Naive thymus-derived CD4-positive, alpha-beta T cell (primary cell): ENCODE measurements around the gene CLIC4. TPM values are rescaled to one million over a fixed set of nuclear protein-coding genes. Genes with fewer than 3 reads are reported as not detected.

ENCODE experiments used
- ATAC-seq: fragments of 150-1000 bp; cut with Tn5 transposase; 2 replicates; pipeline ENCODE4 v1.10.0; 2021; ENCODE audit warnings: mild to moderate bottlenecking, moderate library complexity
- CTCF ChIA-PET: fragments of 350-600 bp; sonication (Branson Sonifier 250); formaldehyde crosslinking; loops from one replicate; lab custom pipeline; 2021; ENCODE audit warnings: antibody characterized with exemption; lab: Charles Lee
- POLR2A ChIA-PET: fragments of 350-600 bp; sonication (Branson Sonifier 250); formaldehyde crosslinking; loops from one replicate; lab custom pipeline; 2021; ENCODE audit warnings: antibody characterized with exemption, inconsistent platforms; lab: Charles Lee
- DNase-seq, 9 donors: peaks; one replicate each; pipeline versions ENCODE4 v3.0.0 to v3.0.0-alpha.2; 2020 to 2022; ENCODE audit warnings: mixed read lengths in 1 of 9
- H3K27ac ChIP-seq: one replicate; pipeline ENCODE4 v1.7.0; 2013; ENCODE audit warnings: mild to moderate bottlenecking, low read depth, low read length, moderate library complexity
- H3K27me3 ChIP-seq, 2 donors: one replicate each; pipeline ENCODE4 v1.7.0; 2013; ENCODE audit warnings: low read length in 2 of 2, mild to moderate bottlenecking in 2 of 2, moderate library complexity in 2 of 2; ENCODE audit not compliant: control insufficient read depth in 2 of 2, insufficient read depth in 2 of 2
- H3K36me3 ChIP-seq, 3 experiments: 1 replicate in 2 of 3; 2 replicates in 1 of 3; pipeline ENCODE4 v1.7.0; 2013; ENCODE audit warnings: low read length in 3 of 3, mild to moderate bottlenecking in 3 of 3, moderate library complexity in 1 of 3; ENCODE audit not compliant: insufficient read depth in 3 of 3, control insufficient read depth in 2 of 3
- H3K4me1 ChIP-seq, 2 donors: one replicate each; pipeline ENCODE4 v1.7.0; 2013; ENCODE audit warnings: low read length in 2 of 2, mild to moderate bottlenecking in 2 of 2, moderate library complexity in 1 of 2; ENCODE audit not compliant: control insufficient read depth in 2 of 2, insufficient read depth in 2 of 2
- H3K4me3 ChIP-seq: 2 replicates; pipeline ENCODE4 v1.7.0; 2013; ENCODE audit warnings: mild to moderate bottlenecking, low read length
- H3K9me3 ChIP-seq, 3 experiments: 1 replicate in 2 of 3; 2 replicates in 1 of 3; pipeline ENCODE4 v1.7.0; 2013; ENCODE audit warnings: low read length in 3 of 3; ENCODE audit not compliant: control insufficient read depth in 2 of 3
- H3K27ac Mint-ChIP-seq, 9 donors: one replicate each; pipeline ENCODE4 v1.8.0; 2020 to 2022; ENCODE audit warnings: mixed read lengths in 9 of 9, mild to moderate bottlenecking in 8 of 9, moderate library complexity in 5 of 9, inconsistent platforms in 2 of 9
- H3K27me3 Mint-ChIP-seq, 5 donors: one replicate each; pipeline ENCODE4 v1.8.0; 2021 to 2022; ENCODE audit warnings: mixed read lengths in 5 of 5, mild to moderate bottlenecking in 1 of 5
- H3K36me3 Mint-ChIP-seq, 5 donors: one replicate each; pipeline ENCODE4 v1.8.0; 2020 to 2022; ENCODE audit warnings: mixed read lengths in 5 of 5, mild to moderate bottlenecking in 3 of 5, inconsistent platforms in 1 of 5
- H3K4me1 Mint-ChIP-seq, 7 donors: one replicate each; pipeline ENCODE4 v1.8.0; 2020 to 2022; ENCODE audit warnings: mixed read lengths in 7 of 7, mild to moderate bottlenecking in 3 of 7, inconsistent platforms in 1 of 7
- H3K4me3 Mint-ChIP-seq, 10 donors: one replicate each; pipeline ENCODE4 v1.8.0; 2020 to 2022; ENCODE audit warnings: mild to moderate bottlenecking in 10 of 10, mixed read lengths in 10 of 10, moderate library complexity in 6 of 10, inconsistent platforms in 2 of 10
- H3K9me3 Mint-ChIP-seq, 11 donors: one replicate each; pipeline ENCODE4 v1.8.0; 2020 to 2022; ENCODE audit warnings: mixed read lengths in 11 of 11, mild to moderate bottlenecking in 4 of 11, inconsistent platforms in 1 of 11, moderate library complexity in 1 of 11
- intact Hi-C, 2 donors: fragments of 100-400 bp; cut with micrococcal nuclease; formaldehyde crosslinking; loops; one replicate each; pipeline ENCODE4 v1.15.1; 2023
- polyA plus RNA-seq, 2 donors: library from polyadenylated mRNA; unstranded; fragments of 300-500 nt; fragmentation: Illumina TruSeq; gene quantifications; one replicate each; pipeline ENCODE4 v1.2.3, GENCODE V29; 2021
- total RNA-seq, 6 experiments: library from RNA in 5 of 6; stranded (reverse) in 5 of 6; gene quantifications; 1 replicate in 5 of 6; 2 replicates in 1 of 6; pipeline ENCODE4 v1.2.3 and lab custom pipeline; 2021 to 2026

CLIC4 gene
- total and polyA plus RNA-seq, 7 experiments from 2014 or later, result 0.54 to 16.8 (median 1.7) TPM

DNA sequence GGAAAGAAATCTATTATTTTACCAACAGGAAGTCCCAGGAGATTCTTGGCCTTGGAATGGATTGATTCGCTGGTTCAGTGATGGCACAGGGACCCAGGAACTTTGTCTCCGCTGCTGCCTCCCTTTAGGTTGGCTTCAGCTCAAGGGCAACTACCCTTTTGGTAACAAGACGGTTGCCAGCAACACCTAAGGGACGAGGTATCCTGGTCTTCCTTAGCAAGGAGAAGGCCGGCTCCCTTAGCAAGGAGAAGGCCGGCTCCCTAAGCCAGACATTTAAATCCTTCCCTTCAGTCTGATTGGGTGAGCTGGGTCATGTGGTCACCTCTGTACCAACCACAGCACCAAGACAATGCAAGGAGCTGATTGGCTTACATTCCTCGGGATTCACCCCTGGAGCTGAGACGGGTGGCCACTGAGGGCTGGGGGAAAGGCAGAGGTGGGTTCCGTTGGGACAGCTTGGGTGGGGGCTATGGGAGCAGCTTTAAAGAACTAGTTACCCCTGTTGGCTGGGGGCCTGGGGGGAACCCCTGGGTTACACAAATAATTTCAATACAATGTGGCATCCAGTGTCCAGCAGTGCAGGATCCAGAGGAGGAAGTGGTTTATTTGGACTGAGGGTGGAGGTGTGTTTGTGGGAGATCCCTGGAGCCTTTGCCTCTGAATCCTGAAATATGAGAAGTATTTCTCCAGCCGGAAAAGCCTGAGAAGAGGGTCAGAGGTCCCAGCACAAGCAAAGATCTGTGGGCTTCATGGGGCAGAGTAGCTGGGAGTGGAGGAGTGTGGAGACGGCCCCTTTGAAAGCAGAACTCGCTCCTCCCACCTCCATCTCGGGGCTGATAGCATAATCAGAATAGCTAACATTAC is 20.7 kb upstream of the CLIC4 start:
- CTCF ChIA-PET, result no interaction called here
- no peak overlapping the region for H3K27ac Mint-ChIP-seq
- peaks cover 0 to 21% (median 8%) of the 10 kb centered on the region in 7 donors for H3K4me1 Mint-ChIP-seq
- intact Hi-C loops, result no loop called here
- no peaks in the 10 kb centered on the region for H3K4me1 ChIP-seq
- no peaks in the 10 kb centered on the region for H3K36me3 ChIP-seq
- H3K27me3 Mint-ChIP-seq, result peaks cover 0 to 3% (median 0%) of the 10 kb centered on the region in 5 donors
- H3K9me3 Mint-ChIP-seq, result peaks cover 0 to 4% (median 0%) of the 10 kb centered on the region in 11 donors
- ATAC-seq (no peak), DNase-seq (no peak)
- no peak overlapping the region for H3K4me3 Mint-ChIP-seq
- H3K36me3 Mint-ChIP-seq, result peaks cover 0 to 3% (median 0%) of the 10 kb centered on the region in 5 donors
- H3K27ac ChIP-seq, result no peak overlapping the region
- POLR2A ChIA-PET, result interaction anchor here (0.7 kb wide), 1 partner anchor 7 kb away, joined by 3 read pairs; no protein-coding TSS in a partner anchor
- H3K9me3 ChIP-seq, result no peaks in the 10 kb centered on the region
- H3K27me3 ChIP-seq, result no peaks in the 10 kb centered on the region
- no peak overlapping the region for H3K4me3 ChIP-seq

- H3K4me3 Mint-ChIP-seq, result no peak overlapping the region
- H3K27ac Mint-ChIP-seq, result no peak overlapping the region
- peaks cover 0 to 3% (median 0%) of the 10 kb centered on the region in 5 donors for H3K27me3 Mint-ChIP-seq
- DNase-seq (no peak), ATAC-seq (no peak)
- H3K27me3 ChIP-seq, result no peaks in the 10 kb centered on the region
- H3K36me3 Mint-ChIP-seq, result peaks cover 0 to 3% (median 0%) of the 10 kb centered on the region in 5 donors
- H3K4me1 ChIP-seq, result no peaks in the 10 kb centered on the region
- CTCF ChIA-PET, result no interaction called here
- H3K9me3 ChIP-seq, result no peaks in the 10 kb centered on the region
- H3K27ac ChIP-seq, result no peak overlapping the region
- H3K4me1 Mint-ChIP-seq, result peaks cover 0 to 21% (median 9%) of the 10 kb centered on the region in 7 donors
- no peaks in the 10 kb centered on the region for H3K36me3 ChIP-seq
- H3K4me3 ChIP-seq, result no peak overlapping the region
- intact Hi-C loops, result no loop called here
- H3K9me3 Mint-ChIP-seq, result peaks cover 0 to 4% (median 0%) of the 10 kb centered on the region in 11 donors
- POLR2A ChIA-PET, result interaction anchor here (0.7 kb wide), 1 partner anchor 8 kb away, joined by 3 read pairs; no protein-coding TSS in a partner anchor
These were observed 20.0 kb upstream of the CLIC4 start for GRCh38 chr1:24725209-24725651.

DNA sequence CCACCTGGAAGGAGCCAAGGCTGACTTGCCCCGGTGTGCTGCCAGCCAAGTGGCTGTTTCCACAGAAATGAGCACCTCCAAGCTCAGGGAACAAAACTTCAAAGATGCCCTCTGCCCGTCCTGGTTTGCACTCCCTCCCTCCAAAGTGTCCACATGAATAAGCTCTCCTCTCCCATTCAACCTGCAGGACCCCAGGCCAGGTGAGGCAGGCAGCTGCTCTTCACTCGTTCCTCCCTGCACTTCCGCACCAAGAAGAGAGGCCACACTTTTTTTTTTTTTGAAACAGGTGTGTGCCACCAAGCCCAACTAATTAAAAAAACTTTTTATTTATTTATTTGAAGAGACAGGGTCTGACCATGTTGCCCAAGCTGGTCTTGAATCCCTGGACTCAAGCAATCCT is 18.5 kb upstream of the CLIC4 start:
- CTCF ChIA-PET, result interaction anchor here (0.7 kb wide), 1 partner anchor 38 kb away, joined by 3 read pairs; no protein-coding TSS in a partner anchor
- Mint-ChIP-seq H3K27me3 (peaks cover 0 to 3% (median 0%) of the 10 kb centered on the region in 5 donors), H3K36me3 (peaks cover 0 to 3% (median 0%) of the 10 kb centered on the region in 5 donors), H3K27ac (no peak overlapping the region), H3K4me1 (peaks cover 0 to 21% (median 9%) of the 10 kb centered on the region in 7 donors), H3K4me3 (no peak overlapping the region), H3K9me3 (peaks cover 0 to 4% (median 0%) of the 10 kb centered on the region in 11 donors)
- Histone ChIP-seq H3K27ac (no peak overlapping the region), H3K4me3 (no peak overlapping the region), H3K36me3 (no peaks in the 10 kb centered on the region), H3K4me1 (no peaks in the 10 kb centered on the region), H3K9me3 (no peaks in the 10 kb centered on the region), H3K27me3 (no peaks in the 10 kb centered on the region)
- DNase-seq (no peak), ATAC-seq (no peak)
- POLR2A ChIA-PET, result interaction anchor here (0.7 kb wide), 1 partner anchor 28 kb away, joined by 4 read pairs; no protein-coding TSS in a partner anchor
- intact Hi-C loops, result no loop called here

DNA sequence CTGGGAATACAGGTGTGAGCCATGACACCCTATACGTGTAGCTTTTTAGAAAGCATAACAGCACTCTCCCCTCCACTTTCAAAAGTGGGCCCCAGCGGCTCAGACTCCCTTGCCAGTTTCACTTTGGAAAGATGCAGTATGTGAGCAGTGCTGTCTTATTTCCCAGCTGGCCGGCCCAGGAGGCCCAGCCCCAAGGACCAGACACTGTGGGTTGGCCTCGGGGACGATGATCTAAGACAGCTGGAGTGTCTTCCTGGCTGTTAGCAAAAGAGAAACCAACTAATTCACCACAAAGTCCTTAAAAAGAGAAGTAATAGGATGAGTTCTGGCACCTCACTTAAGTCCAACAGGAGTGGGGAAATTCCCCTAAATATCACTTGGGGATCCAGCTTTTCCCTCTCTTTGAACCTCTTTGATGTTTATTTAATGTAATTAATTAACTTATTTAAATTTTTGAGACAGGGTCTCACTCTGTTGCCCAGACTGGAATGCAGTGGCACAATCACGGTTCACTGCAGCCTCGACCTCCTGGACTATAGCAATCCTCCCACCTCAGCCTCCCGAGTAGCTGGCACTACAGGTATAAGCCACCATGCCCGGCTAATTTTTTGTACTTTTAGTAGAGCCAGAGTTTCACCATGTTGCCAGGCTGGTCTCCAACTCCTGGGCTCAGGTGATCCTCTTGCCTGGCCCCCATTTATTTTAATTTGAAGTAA is 17.6 kb upstream of the CLIC4 start:
- Histone ChIP-seq H3K27ac (no peak overlapping the region), H3K9me3 (no peaks in the 10 kb centered on the region), H3K4me3 (no peak overlapping the region), H3K27me3 (no peaks in the 10 kb centered on the region), H3K4me1 (no peaks in the 10 kb centered on the region), H3K36me3 (no peaks in the 10 kb centered on the region)
- H3K27ac Mint-ChIP-seq, result peak overlapping the region in 3 of 9 donors; percentile 21 to 48 (median 40)
- H3K9me3 Mint-ChIP-seq, result no peaks in the 10 kb centered on the region
- intact Hi-C loops, result no loop called here
- ATAC-seq (peak; percentile 83), DNase-seq (no peak)
- ChIA-PET POLR2A (interaction anchor here (0.7 kb wide), 1 partner anchor 27 kb away, joined by 4 read pairs; no protein-coding TSS in a partner anchor), CTCF (interaction anchor here (0.7 kb wide), 1 partner anchor 39 kb away, joined by 3 read pairs; no protein-coding TSS in a partner anchor)
- peak overlapping the region in 2 of 10 donors; percentile 35 to 36 for H3K4me3 Mint-ChIP-seq
- H3K36me3 Mint-ChIP-seq, result no peaks in the 10 kb centered on the region
- H3K27me3 Mint-ChIP-seq, result peaks cover 0 to 6% (median 0%) of the 10 kb centered on the region in 5 donors
- H3K4me1 Mint-ChIP-seq, result peaks cover 0 to 13% (median 3%) of the 10 kb centered on the region in 7 donors

- intact Hi-C loops, result no loop called here
- Mint-ChIP-seq H3K4me3 (no peak overlapping the region), H3K4me1 (peaks cover 0 to 11% (median 3%) of the 10 kb centered on the region in 7 donors), H3K36me3 (no peaks in the 10 kb centered on the region), H3K27ac (no peak overlapping the region), H3K27me3 (peaks cover 0 to 6% (median 0%) of the 10 kb centered on the region in 5 donors), H3K9me3 (no peaks in the 10 kb centered on the region)
- H3K9me3 ChIP-seq, result no peaks in the 10 kb centered on the region
- ChIA-PET POLR2A (no interaction called here), CTCF (no interaction called here)
- no peak overlapping the region for H3K4me3 ChIP-seq
- no peaks in the 10 kb centered on the region for H3K36me3 ChIP-seq
- H3K4me1 ChIP-seq, result no peaks in the 10 kb centered on the region
- DNase-seq (no peak), ATAC-seq (no peak)
- no peaks in the 10 kb centered on the region for H3K27me3 ChIP-seq
- H3K27ac ChIP-seq, result no peak overlapping the region
These were observed 16.3 kb upstream of the CLIC4 start for GRCh38 chr1:24728982-24729381.

DNA sequence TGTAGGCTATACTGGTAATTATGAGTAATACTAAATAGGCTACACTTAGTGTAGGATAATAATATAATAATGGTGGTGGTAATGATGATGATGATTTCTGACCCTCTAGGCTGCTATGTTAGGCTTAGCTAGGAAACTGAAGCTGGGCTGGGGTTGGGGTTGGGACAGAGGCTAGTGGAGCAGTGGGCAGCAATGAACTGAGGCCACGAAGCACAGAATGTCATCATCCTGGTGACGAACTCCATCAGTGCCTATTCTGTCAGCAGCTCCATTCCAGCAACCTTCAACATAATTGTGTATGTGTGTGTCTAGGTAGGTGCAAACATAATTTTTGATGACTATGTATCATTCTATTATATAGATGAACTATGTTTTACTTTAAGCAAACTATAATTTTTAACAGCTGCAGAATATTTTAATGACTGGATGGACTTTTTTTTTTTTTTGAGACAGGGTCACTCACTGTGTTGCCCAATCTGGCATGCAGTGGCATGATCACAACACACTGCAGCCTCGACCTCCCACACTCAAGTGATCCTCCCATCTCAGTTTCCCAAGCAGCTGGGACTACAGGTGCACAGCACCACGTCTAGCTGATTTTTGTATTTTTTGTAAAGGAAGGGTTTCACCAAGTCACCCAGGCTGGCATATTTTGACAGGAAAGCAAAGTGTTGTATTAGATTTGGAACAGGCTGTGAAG is 12.9 kb upstream of the CLIC4 start:
- intact Hi-C loops, result no loop called here
- CTCF ChIA-PET, result no interaction called here
- Mint-ChIP-seq H3K27me3 (peaks cover 0 to 6% (median 0%) of the 10 kb centered on the region in 5 donors), H3K36me3 (no peaks in the 10 kb centered on the region), H3K4me3 (no peak overlapping the region), H3K9me3 (no peaks in the 10 kb centered on the region), H3K27ac (no peak overlapping the region), H3K4me1 (peaks cover 0 to 11% (median 3%) of the 10 kb centered on the region in 7 donors)
- H3K4me3 ChIP-seq, result no peak overlapping the region
- no peaks in the 10 kb centered on the region for H3K27me3 ChIP-seq
- H3K9me3 ChIP-seq, result no peaks in the 10 kb centered on the region
- ATAC-seq (no peak), DNase-seq (no peak)
- no peaks in the 10 kb centered on the region for H3K4me1 ChIP-seq
- H3K36me3 ChIP-seq, result no peaks in the 10 kb centered on the region
- POLR2A ChIA-PET, result no interaction called here
- no peak overlapping the region for H3K27ac ChIP-seq
